Trophoblast cell (in vitro differentiated cells and primary cell): ENCODE measurements around the gene DDX54.

ENCODE experiments used
- DNase-seq, 2 donors: peaks; one replicate each; pipeline ENCODE4 v3.0.0-alpha.2; 2016
- H2AFZ ChIP-seq: 2 replicates; pipeline ENCODE4 v1.6.1; 2013; ENCODE audit warnings: low read length, moderate library complexity, mild to moderate bottlenecking; ENCODE audit not compliant: insufficient read depth, poor library complexity
- H2AK5ac ChIP-seq: 2 replicates; pipeline ENCODE4 v1.6.1; 2013; ENCODE audit warnings: mild to moderate bottlenecking, low read length
- H2BK120ac ChIP-seq: 2 replicates; pipeline ENCODE4 v1.6.1; 2013; ENCODE audit warnings: low read length, mild to moderate bottlenecking, moderate library complexity; ENCODE audit not compliant: insufficient read depth, poor library complexity
- H2BK12ac ChIP-seq: 2 replicates; pipeline ENCODE4 v1.6.1; 2013; ENCODE audit warnings: mild to moderate bottlenecking, low read length, moderate library complexity
- H2BK5ac ChIP-seq: 2 replicates; pipeline ENCODE4 v1.6.1; 2013; ENCODE audit warnings: low read length, low read depth, moderate library complexity, mild to moderate bottlenecking; ENCODE audit not compliant: poor library complexity
- H3K14ac ChIP-seq: 2 replicates; pipeline ENCODE4 v1.6.1; 2013; ENCODE audit warnings: mild to moderate bottlenecking, low read length
- H3K18ac ChIP-seq: 2 replicates; pipeline ENCODE4 v1.6.1; 2013; ENCODE audit warnings: mild to moderate bottlenecking, low read length
- H3K23ac ChIP-seq: 2 replicates; pipeline ENCODE4 v1.6.1; 2013; ENCODE audit warnings: low read length
- H3K27ac ChIP-seq: 2 replicates; pipeline ENCODE4 v1.5.1; 2013; ENCODE audit warnings: low read depth, mild to moderate bottlenecking, inconsistent platforms, low read length, moderate library complexity
- H3K27me3 ChIP-seq: 2 replicates; pipeline ENCODE4 v1.6.1; 2013; ENCODE audit warnings: inconsistent platforms, mild to moderate bottlenecking, low read length, moderate library complexity; ENCODE audit not compliant: insufficient read depth
- H3K36me3 ChIP-seq, 2 experiments: 1 replicate in 1 of 2; 2 replicates in 1 of 2; pipeline ENCODE4 v1.6.1; 2013; ENCODE audit warnings: low read length in 2 of 2, mild to moderate bottlenecking in 2 of 2, moderate library complexity in 1 of 2; ENCODE audit not compliant: insufficient read depth in 2 of 2, control insufficient read depth in 1 of 2
- H3K4ac ChIP-seq: 2 replicates; pipeline ENCODE4 v1.6.1; 2013; ENCODE audit warnings: low read depth, mild to moderate bottlenecking, low read length, moderate library complexity
- H3K4me1 ChIP-seq, 2 experiments: 1 replicate in 1 of 2; 2 replicates in 1 of 2; pipeline ENCODE4 v1.6.1; 2013; ENCODE audit warnings: low read length in 2 of 2, mild to moderate bottlenecking in 2 of 2, moderate library complexity in 1 of 2; ENCODE audit not compliant: insufficient read depth in 2 of 2, control insufficient read depth in 1 of 2
- H3K4me2 ChIP-seq: 2 replicates; pipeline ENCODE4 v1.6.1; 2013; ENCODE audit warnings: inconsistent platforms, mild to moderate bottlenecking, low read length, moderate library complexity
- H3K4me3 ChIP-seq: 2 replicates; pipeline ENCODE4 v1.5.1; 2013; ENCODE audit warnings: mild to moderate bottlenecking, low read depth, low read length, inconsistent platforms
- H3K79me1 ChIP-seq: one replicate; pipeline ENCODE4 v1.6.1; 2013; ENCODE audit warnings: low read length
- H3K79me2 ChIP-seq: 2 replicates; pipeline ENCODE4 v1.6.1; 2013; ENCODE audit warnings: low read length, mild to moderate bottlenecking; ENCODE audit not compliant: control insufficient read depth, insufficient read depth, poor library complexity
- H3K9ac ChIP-seq: 2 replicates; pipeline ENCODE4 v1.6.1; 2013; ENCODE audit warnings: mild to moderate bottlenecking, low read length
- H3K9me3 ChIP-seq: 2 replicates; pipeline ENCODE4 v1.6.1; 2013; ENCODE audit warnings: low read depth, mild to moderate bottlenecking, control low read depth, inconsistent platforms, low read length; ENCODE audit not compliant: insufficient read depth
- H4K12ac ChIP-seq: 2 replicates; pipeline ENCODE4 v1.6.1; 2013; ENCODE audit warnings: low read depth, mild to moderate bottlenecking, low read length, moderate library complexity
- H4K8ac ChIP-seq: 2 replicates; pipeline ENCODE4 v1.6.1; 2013; ENCODE audit warnings: low read depth, mild to moderate bottlenecking, low read length, moderate library complexity
- H4K91ac ChIP-seq: one replicate; pipeline ENCODE4 v1.6.1; 2013; ENCODE audit warnings: low read depth, mild to moderate bottlenecking, low read length, moderate library complexity
- WGBS: extraction: QIAGEN DNeasy Blood & Tissue Kit; methylation state at CpG from one replicate; pipeline ENCODE4 v1.1.7; 2013; ENCODE audit warnings: missing lambda C conversion rate; ENCODE audit not compliant: insufficient read length, insufficient coverage; ENCODE audit errors: extremely low coverage; 5-methylcytosine and 5-hydroxymethylcytosine counted together

Gene DDX54

DNA sequence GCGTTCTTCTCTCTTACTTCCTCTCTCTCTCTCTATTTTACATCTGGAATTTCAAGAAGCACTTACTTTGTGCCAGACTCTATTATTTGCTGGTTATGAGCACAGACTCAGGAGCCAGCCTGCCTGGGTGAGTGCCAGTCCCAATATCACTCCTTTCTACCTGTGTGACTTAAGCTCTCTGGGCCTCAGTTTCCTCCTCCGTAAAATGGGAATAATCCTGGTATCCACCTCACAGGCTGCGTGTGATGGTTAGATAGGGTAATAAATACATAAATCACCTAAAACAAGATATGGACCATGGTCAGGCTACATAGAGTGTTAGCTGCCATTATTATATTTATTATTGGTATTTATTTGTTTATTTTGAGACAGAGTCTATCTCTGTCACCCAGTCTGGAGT is 74.0 kb downstream of the DDX54 start:
- no CpG with 5 or more reads among the region's 3 CpGs for WGBS
- H4K8ac ChIP-seq = no peak overlapping the region
- H3K23ac ChIP-seq = no peak overlapping the region
- no peak overlapping the region for H2BK5ac ChIP-seq
- H3K9me3 ChIP-seq = peaks cover 3% of the 10 kb centered on the region
- H2AFZ ChIP-seq = no peak overlapping the region
- no peak overlapping the region for H2BK12ac ChIP-seq
- H3K27me3 ChIP-seq = no peaks in the 10 kb centered on the region
- no peak overlapping the region for H3K18ac ChIP-seq
- H3K14ac ChIP-seq = no peak overlapping the region
- no peak overlapping the region for H3K4me2 ChIP-seq
- no peak overlapping the region for H2AK5ac ChIP-seq
- H3K4me3 ChIP-seq = no peak overlapping the region
- H3K4ac ChIP-seq = no peak overlapping the region
- no peak overlapping the region for H3K27ac ChIP-seq
- H4K12ac ChIP-seq = no peak overlapping the region
- DNase-seq = no peak
- H3K9ac ChIP-seq = no peak overlapping the region
- no peak overlapping the region for H4K91ac ChIP-seq
- no peak overlapping the region for H2BK120ac ChIP-seq
- no peaks in the 10 kb centered on the region for H3K4me1 ChIP-seq
- no peaks in the 10 kb centered on the region for H3K79me1 ChIP-seq
- H3K36me3 ChIP-seq = no peaks in the 10 kb centered on the region
- peaks cover 2% of the 10 kb centered on the region for H3K79me2 ChIP-seq

DNA sequence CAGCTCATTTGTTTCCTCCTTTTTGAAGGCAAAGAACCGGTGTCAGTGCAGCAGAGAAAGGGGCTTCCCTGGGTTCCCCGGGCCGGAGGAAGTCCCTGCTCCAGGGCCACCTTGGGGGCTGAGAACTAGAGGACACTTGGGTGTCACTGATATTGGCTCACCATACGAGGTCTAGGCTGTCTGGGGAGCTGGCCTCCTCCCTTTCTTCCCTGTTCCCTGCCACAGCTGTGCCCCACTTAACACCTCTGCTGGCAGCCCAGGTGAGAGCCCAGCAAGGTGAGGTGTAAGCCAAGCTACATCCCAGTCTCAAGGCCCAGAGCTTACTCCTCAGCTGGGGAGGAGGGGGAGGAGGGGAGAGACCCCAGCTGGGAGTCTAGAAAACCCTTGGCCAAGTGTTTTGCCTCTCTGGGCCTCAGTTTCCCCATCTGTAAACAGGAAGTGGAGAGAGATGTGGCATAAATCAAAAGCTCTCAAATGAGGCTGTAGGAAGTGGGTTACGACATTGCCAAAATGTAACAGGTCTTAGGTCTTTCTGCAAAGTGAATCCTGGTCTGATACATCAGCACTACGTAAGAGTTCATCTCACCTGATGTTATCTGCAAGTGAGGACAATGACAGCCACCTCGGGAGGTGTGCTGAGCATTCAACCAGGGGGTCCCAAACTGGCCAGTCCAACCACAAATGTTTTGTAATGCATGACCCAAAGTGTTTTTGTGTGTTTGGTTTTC is 75.2 kb downstream of the DDX54 start:
- Histone ChIP-seq H4K12ac (no peak overlapping the region), H2BK5ac (no peak overlapping the region), H2BK120ac (no peak overlapping the region), H3K4me1 (no peaks in the 10 kb centered on the region), H2BK12ac (no peak overlapping the region), H3K79me1 (no peaks in the 10 kb centered on the region), H3K27ac (no peak overlapping the region), H3K4me2 (no peak overlapping the region), H3K23ac (no peak overlapping the region), H3K18ac (no peak overlapping the region), H3K9me3 (peaks cover 5% of the 10 kb centered on the region), H3K79me2 (peaks cover 2% of the 10 kb centered on the region), H4K91ac (no peak overlapping the region), H2AK5ac (no peak overlapping the region), H3K4me3 (no peak overlapping the region), H3K4ac (no peak overlapping the region), H3K9ac (no peak overlapping the region), H4K8ac (no peak overlapping the region), H2AFZ (no peak overlapping the region), H3K36me3 (no peaks in the 10 kb centered on the region), H3K27me3 (no peaks in the 10 kb centered on the region), H3K14ac (no peak overlapping the region)
- no CpG with 5 or more reads among the region's 7 CpGs for WGBS
- no peak for DNase-seq

DNA sequence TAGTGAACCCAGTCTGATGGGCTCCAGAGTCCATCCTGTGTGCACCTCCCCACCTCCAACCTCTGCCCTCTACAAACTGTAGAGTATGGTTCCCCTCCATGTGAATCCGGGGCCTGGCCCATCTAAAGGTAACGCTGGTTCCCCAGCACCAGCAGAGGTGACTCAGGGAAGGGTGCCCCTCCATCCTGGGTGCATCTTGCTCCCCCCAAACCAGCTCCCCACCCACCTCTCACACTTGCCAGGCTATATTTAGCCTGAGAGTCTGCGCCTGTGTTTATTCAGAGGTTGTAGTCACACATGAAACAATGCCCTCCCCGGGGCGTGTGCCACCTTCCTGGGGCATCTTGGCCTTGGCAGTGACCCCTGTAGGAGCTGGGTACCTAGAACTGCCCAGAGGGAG is 75.9 kb downstream of the DDX54 start:
- H3K14ac ChIP-seq = no peak overlapping the region
- H2BK12ac ChIP-seq = no peak overlapping the region
- no peak overlapping the region for H3K9ac ChIP-seq
- DNase-seq = no peak
- H3K4ac ChIP-seq = no peak overlapping the region
- no peak overlapping the region for H4K12ac ChIP-seq
- H3K4me2 ChIP-seq = no peak overlapping the region
- H2AFZ ChIP-seq = no peak overlapping the region
- no peak overlapping the region for H4K91ac ChIP-seq
- H3K27ac ChIP-seq = no peak overlapping the region
- no peaks in the 10 kb centered on the region for H3K4me1 ChIP-seq
- H3K27me3 ChIP-seq = no peaks in the 10 kb centered on the region
- peaks cover 4% of the 10 kb centered on the region for H3K9me3 ChIP-seq
- H3K18ac ChIP-seq = no peak overlapping the region
- no peak overlapping the region for H4K8ac ChIP-seq
- no peak overlapping the region for H3K23ac ChIP-seq
- no peaks in the 10 kb centered on the region for H3K36me3 ChIP-seq
- no peak overlapping the region for H3K4me3 ChIP-seq
- no CpG with 5 or more reads among the region's 5 CpGs for WGBS
- no peak overlapping the region for H2BK120ac ChIP-seq
- H3K79me1 ChIP-seq = no peaks in the 10 kb centered on the region
- no peak overlapping the region for H2AK5ac ChIP-seq
- H3K79me2 ChIP-seq = peaks cover 2% of the 10 kb centered on the region
- no peak overlapping the region for H2BK5ac ChIP-seq

DNA sequence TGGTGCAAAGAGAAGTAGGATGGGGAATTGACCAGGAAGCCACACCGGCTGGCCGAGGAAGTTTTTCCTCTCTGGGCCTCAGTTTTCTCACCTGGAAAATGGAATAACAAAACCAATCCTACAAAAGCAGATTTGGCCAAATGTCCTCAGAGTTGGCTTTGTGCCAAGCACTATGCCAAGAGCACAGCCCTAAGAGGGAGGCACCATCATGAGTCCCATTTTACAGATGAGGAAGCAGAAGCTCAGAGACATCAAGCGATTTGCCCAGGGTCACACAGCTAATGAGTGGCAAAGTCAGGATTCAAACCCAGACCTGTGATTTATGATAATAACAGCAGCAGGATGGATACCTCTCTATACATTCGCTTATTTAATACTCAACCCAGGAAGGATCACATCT is 77.0 kb downstream of the DDX54 start:
- Histone ChIP-seq H3K4ac (no peak overlapping the region), H4K12ac (no peak overlapping the region), H3K79me2 (peaks cover 2% of the 10 kb centered on the region), H3K27me3 (no peaks in the 10 kb centered on the region), H3K4me2 (no peak overlapping the region), H2BK5ac (no peak overlapping the region), H3K4me3 (no peak overlapping the region), H3K23ac (no peak overlapping the region), H2BK120ac (no peak overlapping the region), H4K8ac (no peak overlapping the region), H3K9ac (no peak overlapping the region), H3K36me3 (no peaks in the 10 kb centered on the region), H3K18ac (no peak overlapping the region), H2AFZ (no peak overlapping the region), H4K91ac (no peak overlapping the region), H2BK12ac (no peak overlapping the region), H3K4me1 (peaks cover 3 to 6% of the 10 kb centered on the region in 2 experiments), H3K27ac (no peak overlapping the region), H3K14ac (no peak overlapping the region), H3K79me1 (no peaks in the 10 kb centered on the region), H3K9me3 (peaks cover 7% of the 10 kb centered on the region), H2AK5ac (no peak overlapping the region)
- DNase-seq = no peak
- no CpG with 5 or more reads among the region's 4 CpGs for WGBS
